Activated CD8-positive, alpha-beta memory T cell treated with anti-CD3 and anti-CD28 coated beads, Interleukin-2, amount 10 ng/mL, durations not matched to agents 7 days and 5 days (primary cell): ENCODE data around the gene CMSS1. TPM values are rescaled to one million over a fixed set of nuclear protein-coding genes. Genes with fewer than 3 reads are reported as not detected.

Experiments
- ATAC-seq: fragments of 150-1000 bp; cut with Tn5 transposase; one replicate; pipeline ENCODE4 v1.10.0; 2021; ENCODE audit warnings: moderate library complexity
- CTCF ChIA-PET: fragments of 350-600 bp; sonication (Branson Sonifier 250); formaldehyde crosslinking; loops from one replicate; lab custom pipeline; 2021; ENCODE audit warnings: antibody characterized with exemption; lab: Charles Lee
- DNase-seq: peaks from one replicate; pipeline ENCODE4 v3.0.0-alpha.2; 2020
- H3K27ac Mint-ChIP-seq: one replicate; pipeline ENCODE4 v1.8.0; 2021; ENCODE audit warnings: mild to moderate bottlenecking, mixed read lengths
- H3K27me3 Mint-ChIP-seq: one replicate; pipeline ENCODE4 v1.8.0; 2021; ENCODE audit warnings: mixed read lengths
- H3K36me3 Mint-ChIP-seq: one replicate; pipeline ENCODE4 v1.8.0; 2021; ENCODE audit warnings: mild to moderate bottlenecking, mixed read lengths
- H3K4me1 Mint-ChIP-seq: one replicate; pipeline ENCODE4 v1.8.0; 2021; ENCODE audit warnings: mixed read lengths
- H3K4me3 Mint-ChIP-seq: one replicate; pipeline ENCODE4 v1.8.0; 2021; ENCODE audit warnings: mild to moderate bottlenecking, moderate library complexity, mixed read lengths
- H3K9me3 Mint-ChIP-seq: one replicate; pipeline ENCODE4 v1.8.0; 2022; ENCODE audit warnings: low read depth, mixed read lengths
- total RNA-seq, 2 experiments: library from RNA; stranded (reverse); gene quantifications; one replicate each; pipeline ENCODE4 v1.2.3, GENCODE V29; 2021

Gene CMSS1
- total RNA-seq, 2 experiments from 2014 or later, result 57.2 to 57.5 TPM

- CTCF ChIA-PET, result no interaction called here
- no peak for DNase-seq
- H3K27me3 Mint-ChIP-seq, result no peaks in the 10 kb centered on the region
- no peak overlapping the region for H3K27ac Mint-ChIP-seq
- H3K36me3 Mint-ChIP-seq, result peaks cover 44% of the 10 kb centered on the region
- H3K4me1 Mint-ChIP-seq, result peaks cover 36% of the 10 kb centered on the region
- peaks cover 2% of the 10 kb centered on the region for H3K9me3 Mint-ChIP-seq
- no peak overlapping the region for H3K4me3 Mint-ChIP-seq
- no peak for ATAC-seq
Measured at GRCh38 chr3:100079328-100079727, 261.7 kb downstream of the CMSS1 start.

- Mint-ChIP-seq H3K9me3 (peaks cover 2% of the 10 kb centered on the region), H3K27ac (no peak overlapping the region), H3K4me1 (peaks cover 32% of the 10 kb centered on the region), H3K4me3 (no peak overlapping the region), H3K27me3 (no peaks in the 10 kb centered on the region), H3K36me3 (peaks cover 43% of the 10 kb centered on the region)
- DNase-seq (no peak), ATAC-seq (no peak)
- CTCF ChIA-PET, result interaction anchor here (0.8 to 1.0 kb wide), 2 partner anchors 10 to 174 kb away, joined by 3 to 4 read pairs; no protein-coding TSS in a partner anchor
Measured at GRCh38 chr3:100080573-100080972, 262.9 kb downstream of the CMSS1 start.

GRCh38 chr3:100081311-100081710 lies 263.6 kb downstream of the CMSS1 start:
- H3K9me3 Mint-ChIP-seq, result peaks cover 2% of the 10 kb centered on the region
- H3K27me3 Mint-ChIP-seq, result no peaks in the 10 kb centered on the region
- CTCF ChIA-PET, result interaction anchor here (2.0 kb wide), 1 partner anchor 12 kb away, joined by 5 read pairs; no protein-coding TSS in a partner anchor
- no peak for DNase-seq
- ATAC-seq, result no peak
- no peak overlapping the region for H3K27ac Mint-ChIP-seq
- H3K4me3 Mint-ChIP-seq, result no peak overlapping the region
- peaks cover 27% of the 10 kb centered on the region for H3K4me1 Mint-ChIP-seq
- peaks cover 37% of the 10 kb centered on the region for H3K36me3 Mint-ChIP-seq

DNA sequence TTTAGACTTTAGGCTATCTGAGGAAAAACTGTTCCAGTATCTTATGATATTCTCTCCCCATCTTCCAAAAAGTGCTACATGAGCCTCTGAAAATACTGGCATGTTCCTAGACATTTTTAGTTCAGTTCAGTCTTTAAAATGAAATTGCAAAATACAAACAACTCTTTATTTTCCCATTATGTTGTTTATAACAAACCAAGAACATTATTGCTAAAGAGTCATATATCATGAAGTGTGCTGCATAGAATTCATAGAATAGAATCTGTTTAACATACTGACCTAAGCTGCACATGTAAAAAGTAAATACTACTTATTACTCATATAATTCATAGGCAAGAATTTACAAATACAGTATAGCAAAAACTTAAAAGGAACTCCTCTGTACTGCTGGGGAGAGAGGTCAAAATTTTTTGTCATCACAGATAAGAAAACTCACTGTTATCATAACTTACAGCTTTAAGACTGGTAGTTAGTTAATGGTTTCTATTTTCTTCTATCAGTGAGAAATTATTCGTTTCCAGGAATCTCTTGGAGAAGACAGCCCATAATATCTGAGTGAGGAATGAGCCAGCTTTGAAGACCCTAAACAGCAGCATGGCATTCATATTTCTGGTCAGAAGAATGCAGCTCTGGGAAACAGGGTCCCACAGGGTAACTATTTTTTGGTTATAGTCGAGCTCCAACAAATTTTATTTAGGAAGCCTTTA lies 264.5 kb downstream of the CMSS1 start:
- Mint-ChIP-seq H3K4me1 (peaks cover 31% of the 10 kb centered on the region), H3K36me3 (peaks cover 38% of the 10 kb centered on the region), H3K27ac (no peak overlapping the region), H3K27me3 (peaks cover 6% of the 10 kb centered on the region), H3K4me3 (no peak overlapping the region), H3K9me3 (peaks cover 2% of the 10 kb centered on the region)
- ATAC-seq (no peak), DNase-seq (no peak)
- CTCF ChIA-PET, result interaction anchor here (1.3 to 2.0 kb wide), 2 partner anchors 8 to 13 kb away, joined by 5 read pairs; no protein-coding TSS in a partner anchor

DNA sequence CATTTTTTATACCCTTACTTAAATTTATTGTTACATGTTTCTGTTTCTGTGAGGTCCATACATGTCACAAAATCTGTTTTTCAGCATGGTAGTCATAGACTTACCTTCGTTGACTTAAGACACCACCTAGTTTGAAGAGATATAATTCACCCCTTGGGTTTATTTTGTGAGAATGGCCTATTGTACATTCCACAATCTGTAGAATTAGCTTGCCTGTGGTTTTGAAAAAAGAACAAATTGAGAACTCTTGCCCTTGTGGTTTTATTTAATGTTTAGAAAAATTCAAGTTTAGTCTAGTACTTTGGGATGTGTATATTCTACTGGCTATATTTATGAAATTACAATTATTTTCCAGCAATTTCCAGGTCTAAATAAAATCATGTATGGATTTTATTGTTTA lies 265.1 kb downstream of the CMSS1 start:
- CTCF ChIA-PET, result interaction anchor here (1.3 to 2.0 kb wide), 3 partner anchors 9 to 13 kb away, joined by 5 to 6 read pairs (median 5); no protein-coding TSS in a partner anchor
- no peak for ATAC-seq

DNA sequence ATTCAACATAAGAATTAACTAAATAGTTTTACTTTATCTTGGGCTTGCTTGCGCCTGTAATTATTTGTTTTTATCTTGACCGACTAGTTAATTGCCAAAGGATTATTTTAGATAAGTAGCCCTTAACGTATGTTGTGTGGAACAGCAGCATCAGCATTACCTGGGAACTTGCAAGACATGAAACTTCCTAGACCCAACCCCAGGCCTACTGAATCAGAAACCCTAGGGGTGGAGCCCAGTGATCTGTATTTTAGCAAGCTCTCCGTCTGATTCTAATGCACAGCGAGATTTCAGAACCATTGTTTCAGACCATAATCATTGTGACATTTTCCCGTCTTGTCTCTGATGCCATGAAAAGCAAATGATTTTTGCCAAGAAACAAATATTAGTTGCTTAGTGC lies 265.5 kb downstream of the CMSS1 start:
- DNase-seq, result no peak
- peaks cover 38% of the 10 kb centered on the region for H3K36me3 Mint-ChIP-seq
- no peak overlapping the region for H3K4me3 Mint-ChIP-seq
- peaks cover 2% of the 10 kb centered on the region for H3K9me3 Mint-ChIP-seq
- no peak overlapping the region for H3K27ac Mint-ChIP-seq
- H3K27me3 Mint-ChIP-seq, result peaks cover 8% of the 10 kb centered on the region
- CTCF ChIA-PET, result interaction anchor here (1.5 to 2.0 kb wide), 3 partner anchors 9 to 14 kb away, joined by 5 to 8 read pairs (median 6); no protein-coding TSS in a partner anchor
- ATAC-seq, result no peak
- peaks cover 38% of the 10 kb centered on the region for H3K4me1 Mint-ChIP-seq

More for the DNA sequence above, 265.1 kb downstream of the CMSS1 start:
- Mint-ChIP-seq H3K27ac (no peak overlapping the region), H3K27me3 (peaks cover 8% of the 10 kb centered on the region), H3K36me3 (peaks cover 38% of the 10 kb centered on the region), H3K4me1 (peaks cover 33% of the 10 kb centered on the region), H3K9me3 (peaks cover 2% of the 10 kb centered on the region), H3K4me3 (no peak overlapping the region)
- DNase-seq, result no peak

DNA sequence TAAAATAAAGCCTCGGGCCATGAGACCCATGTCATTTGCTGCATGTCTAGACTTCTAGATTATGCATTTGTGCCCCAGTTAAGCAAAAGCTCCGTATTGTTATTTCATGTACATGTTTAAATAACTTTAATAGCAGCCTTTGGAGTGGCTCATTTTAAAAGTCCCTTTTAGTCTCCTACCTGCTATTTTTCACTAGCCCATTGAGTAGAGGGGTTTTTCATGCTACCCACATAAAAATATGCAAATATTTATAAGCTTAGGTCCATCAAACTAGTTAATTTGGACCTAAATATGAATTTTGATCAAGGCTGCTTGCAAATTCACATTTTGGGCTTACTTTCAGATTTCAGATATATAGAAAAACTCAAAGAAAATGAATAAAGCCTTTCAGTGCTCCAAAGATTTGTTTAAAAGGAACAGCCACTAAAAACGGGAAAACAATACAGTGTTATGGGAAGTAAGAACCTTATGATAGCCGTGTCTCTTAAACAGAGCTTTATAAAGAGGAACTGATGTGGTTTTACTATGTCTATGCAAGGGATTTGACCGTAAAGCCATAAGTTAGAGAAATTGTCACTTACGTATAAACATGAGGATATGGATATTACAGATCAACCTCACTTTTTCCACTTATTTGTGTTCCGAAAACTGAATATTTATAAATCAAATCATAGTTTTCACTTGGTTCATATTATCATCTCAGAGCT lies 266.6 kb downstream of the CMSS1 start:
- CTCF ChIA-PET, result interaction anchor here (1.2 to 2.0 kb wide), 4 partner anchors 10 to 252 kb away, joined by 5 to 8 read pairs (median 6); no protein-coding TSS in a partner anchor
- peaks cover 42% of the 10 kb centered on the region for H3K36me3 Mint-ChIP-seq
- H3K4me3 Mint-ChIP-seq, result no peak overlapping the region
- H3K27me3 Mint-ChIP-seq, result peaks cover 10% of the 10 kb centered on the region
- ATAC-seq (no peak), DNase-seq (no peak)
- H3K4me1 Mint-ChIP-seq, result peaks cover 47% of the 10 kb centered on the region
- no peak overlapping the region for H3K27ac Mint-ChIP-seq
- H3K9me3 Mint-ChIP-seq, result peaks cover 2% of the 10 kb centered on the region

- ATAC-seq (no peak), DNase-seq (no peak)
- Mint-ChIP-seq H3K27me3 (peaks cover 10% of the 10 kb centered on the region), H3K9me3 (no peaks in the 10 kb centered on the region), H3K4me1 (peaks cover 62% of the 10 kb centered on the region), H3K4me3 (no peak overlapping the region), H3K27ac (peak overlapping the region; percentile 83), H3K36me3 (peaks cover 27% of the 10 kb centered on the region)
- CTCF ChIA-PET, result interaction anchor here (0.9 to 2.4 kb wide), 4 partner anchors 8 to 18 kb away, joined by 3 to 12 read pairs (median 4); no protein-coding TSS in a partner anchor
Measured at GRCh38 chr3:100086401-100086800, 268.7 kb downstream of the CMSS1 start.

DNA sequence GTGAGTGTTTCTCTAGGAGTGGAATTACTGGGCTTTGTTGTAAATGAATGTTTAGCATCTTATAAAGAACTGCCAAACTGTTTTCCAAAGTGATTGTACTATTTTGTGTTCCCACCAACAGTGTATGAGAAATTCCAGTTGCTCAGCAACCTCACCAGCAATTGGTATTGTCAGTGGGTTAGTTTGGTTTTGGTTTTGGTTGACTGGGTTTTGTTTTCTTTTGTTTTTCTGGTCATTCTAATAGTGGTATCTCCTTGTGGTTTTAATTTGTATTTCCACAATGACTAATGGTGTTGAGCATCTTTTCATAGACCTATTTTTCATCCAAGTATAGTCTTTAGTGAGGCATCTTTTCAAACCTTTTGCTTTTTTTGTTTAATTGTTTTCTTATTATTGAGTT lies 269.5 kb downstream of the CMSS1 start:
- Mint-ChIP-seq H3K4me3 (peak overlapping the region; percentile 56), H3K36me3 (peaks cover 23% of the 10 kb centered on the region), H3K4me1 (peaks cover 59% of the 10 kb centered on the region), H3K27ac (peak overlapping the region; percentile 83), H3K27me3 (peaks cover 10% of the 10 kb centered on the region), H3K9me3 (no peaks in the 10 kb centered on the region)
- peak; percentile 61 for DNase-seq
- CTCF ChIA-PET, result interaction anchor here (0.9 to 2.4 kb wide), 3 partner anchors 9 to 18 kb away, joined by 3 to 12 read pairs (median 3); no protein-coding TSS in a partner anchor
- ATAC-seq, result peak; percentile 68

DNA sequence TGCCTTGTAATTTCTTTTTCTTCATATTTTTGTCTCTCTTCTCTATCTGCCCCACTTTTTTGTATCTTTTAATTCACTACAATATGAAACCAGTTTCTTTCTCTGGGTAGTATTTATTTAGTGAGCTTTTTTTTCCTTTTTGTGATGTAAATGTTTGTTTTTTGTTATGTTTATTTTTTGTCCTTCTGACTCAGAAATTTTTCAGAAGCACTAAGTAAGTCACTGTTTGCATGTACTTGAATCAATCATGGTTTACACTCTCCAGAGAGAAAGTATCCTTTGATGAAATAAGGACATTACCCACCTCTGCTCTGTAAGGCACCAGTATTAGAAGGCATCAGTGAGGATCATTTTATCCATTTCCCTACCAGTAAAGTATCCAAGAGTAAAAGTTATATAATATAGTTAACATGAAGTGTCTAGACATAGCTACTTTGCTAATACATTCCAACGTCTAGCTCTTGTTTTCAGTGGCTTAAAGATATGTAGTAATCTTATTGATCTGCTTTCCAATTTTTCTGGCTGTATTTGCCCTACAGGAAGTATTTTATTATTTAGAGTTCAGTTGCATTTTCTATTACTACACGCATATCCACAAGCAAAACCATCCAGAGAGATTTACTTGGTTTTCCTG lies 271.2 kb downstream of the CMSS1 start:
- Mint-ChIP-seq H3K27me3 (peaks cover 10% of the 10 kb centered on the region), H3K27ac (peak overlapping the region; percentile 30), H3K36me3 (peaks cover 25% of the 10 kb centered on the region), H3K4me1 (peaks cover 52% of the 10 kb centered on the region), H3K4me3 (no peak overlapping the region), H3K9me3 (no peaks in the 10 kb centered on the region)
- DNase-seq, result no peak
- CTCF ChIA-PET, result interaction anchor here (0.8 to 6.0 kb wide), 11 partner anchors 10 to 257 kb away, joined by 3 to 59 read pairs (median 4); no protein-coding TSS in a partner anchor
- ATAC-seq, result no peak

- Mint-ChIP-seq H3K27me3 (peaks cover 10% of the 10 kb centered on the region), H3K4me1 (peaks cover 52% of the 10 kb centered on the region), H3K27ac (peak overlapping the region; percentile 47), H3K4me3 (no peak overlapping the region), H3K36me3 (peaks cover 31% of the 10 kb centered on the region), H3K9me3 (no peaks in the 10 kb centered on the region)
- peak; percentile 87 for ATAC-seq
- CTCF ChIA-PET, result interaction anchor here (0.7 to 6.0 kb wide), 12 partner anchors 10 to 258 kb away, joined by 3 to 59 read pairs (median 5); no protein-coding TSS in a partner anchor
- peak; percentile 65 for DNase-seq
Measured at GRCh38 chr3:100089812-100090668, 272.4 kb downstream of the CMSS1 start.

DNA sequence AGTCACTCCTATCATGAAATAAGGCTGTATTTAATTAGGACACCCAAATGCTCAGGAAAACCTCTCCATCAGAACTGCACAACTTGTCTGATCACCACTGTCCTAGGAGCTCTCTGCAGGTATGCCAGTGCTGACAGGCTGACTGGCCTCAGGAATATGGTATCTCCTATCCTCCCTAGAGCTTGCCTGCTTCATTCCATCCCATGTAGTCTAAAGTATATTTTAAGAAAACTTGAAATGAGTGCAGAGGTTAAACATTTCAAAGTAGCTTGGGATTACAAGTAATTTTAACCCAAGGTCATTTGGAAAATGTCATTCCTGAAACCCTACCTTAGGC lies 273.0 kb downstream of the CMSS1 start:
- Mint-ChIP-seq H3K9me3 (no peaks in the 10 kb centered on the region), H3K4me3 (no peak overlapping the region), H3K27me3 (peaks cover 10% of the 10 kb centered on the region), H3K4me1 (peaks cover 51% of the 10 kb centered on the region), H3K27ac (peak overlapping the region; percentile 9), H3K36me3 (peaks cover 31% of the 10 kb centered on the region)
- no peak for DNase-seq
- ATAC-seq, result peak; percentile 25
- CTCF ChIA-PET, result interaction anchor here (0.7 to 6.0 kb wide), 11 partner anchors 10 to 247 kb away, joined by 3 to 59 read pairs (median 4); no protein-coding TSS in a partner anchor
